GM23338 (cell line): ENCODE data around the gene TFAP2A. TPM values are rescaled to one million over a fixed set of nuclear protein-coding genes. Genes with fewer than 3 reads are reported as not detected.

ENCODE experiments used
- ATAC-seq: fragments of 200-7000 bp; cut with Tn5 transposase; 3 replicates; pipeline ENCODE4 v1.9.1; 2020
- DNase-seq: peaks from one replicate; pipeline ENCODE4 v3.0.0-alpha.2; 2015; ENCODE audit warnings: low spot score
- H2AFZ ChIP-seq: fragments of 200-600 bp; sonication (generic); 2 replicates; pipeline ENCODE4 v1.8.0; 2016; ENCODE audit warnings: antibody characterized with exemption, mild to moderate bottlenecking, moderate library complexity
- H3F3A ChIP-seq: fragments of 200-600 bp; sonication (generic); replicated peaks from 2 replicates; pipeline ENCODE4 v1.8.0; 2017; ENCODE audit warnings: antibody characterized with exemption, mixed run types, low read depth
- H3K27ac ChIP-seq: fragments of 200-600 bp; sonication (generic); 2 replicates; pipeline ENCODE4 v1.6.1; 2016; ENCODE audit warnings: low read depth
- H3K27me3 ChIP-seq: fragments of 200-600 bp; sonication (generic); 2 replicates; pipeline ENCODE4 v1.8.0; 2016; ENCODE audit warnings: mild to moderate bottlenecking, mixed run types, moderate library complexity; ENCODE audit not compliant: insufficient read depth
- H3K36me3 ChIP-seq: fragments of 200-600 bp; sonication (generic); 2 replicates; pipeline ENCODE4 v1.8.0; 2016; ENCODE audit warnings: mild to moderate bottlenecking; ENCODE audit not compliant: insufficient read depth
- H3K4me1 ChIP-seq: fragments of 200-600 bp; sonication (generic); 2 replicates; pipeline ENCODE4 v1.8.0; 2016; ENCODE audit warnings: mild to moderate bottlenecking, moderate library complexity; ENCODE audit not compliant: insufficient read depth
- H3K4me2 ChIP-seq: fragments of 200-600 bp; sonication (generic); 2 replicates; pipeline ENCODE4 v1.7.1; 2017; ENCODE audit warnings: mixed run types
- H3K4me3 ChIP-seq: fragments of 200-600 bp; sonication (generic); 2 replicates; pipeline ENCODE4 v1.6.1; 2016; ENCODE audit warnings: mixed run types
- H3K79me2 ChIP-seq: fragments of 200-600 bp; sonication (generic); replicated peaks from 2 replicates; pipeline ENCODE4 v1.8.0; 2017; ENCODE audit warnings: mild to moderate bottlenecking; ENCODE audit not compliant: insufficient read depth
- H3K9me2 ChIP-seq: fragments of 200-600 bp; sonication (generic); 2 replicates; pipeline ENCODE4 v1.8.0; 2017; ENCODE audit not compliant: insufficient read depth
- H4K20me1 ChIP-seq: fragments of 200-600 bp; sonication (generic); replicated peaks from 2 replicates; pipeline ENCODE4 v1.8.0; 2017; ENCODE audit warnings: mild to moderate bottlenecking; ENCODE audit not compliant: insufficient read depth
- H3K27ac Mint-ChIP-seq: 2 replicates; pipeline ENCODE4 v1.8.0; 2020; ENCODE audit warnings: inconsistent platforms, mild to moderate bottlenecking, moderate library complexity, mixed read lengths
- H3K27me3 Mint-ChIP-seq: 3 replicates; pipeline ENCODE4 v1.8.0; 2022; ENCODE audit warnings: low read depth, mild to moderate bottlenecking, moderate library complexity, mixed read lengths, inconsistent platforms; ENCODE audit not compliant: insufficient read depth, poor library complexity
- H3K36me3 Mint-ChIP-seq: 3 replicates; pipeline ENCODE4 v1.8.0; 2021; ENCODE audit warnings: low read depth, mild to moderate bottlenecking, inconsistent platforms, moderate library complexity, mixed read lengths
- H3K4me1 Mint-ChIP-seq: 3 replicates; pipeline ENCODE4 v1.8.0; 2020; ENCODE audit warnings: mild to moderate bottlenecking, inconsistent platforms, mixed read lengths
- H3K4me3 Mint-ChIP-seq: 3 replicates; pipeline ENCODE4 v1.8.0; 2021; ENCODE audit warnings: moderate library complexity, mild to moderate bottlenecking, inconsistent platforms, mixed read lengths
- H3K9me3 Mint-ChIP-seq: 3 replicates; pipeline ENCODE4 v1.8.0; 2020; ENCODE audit warnings: moderate library complexity, mild to moderate bottlenecking, inconsistent platforms, mixed read lengths
- CTCF ChIP-seq, 2 experiments: fragments of 200-600 bp in 1 of 2; sonication (generic) in 1 of 2; conservative IDR thresholded peaks; 2 replicates each; pipeline versions ENCODE4 v1.5.1 to v1.6.1; 2016 to 2017; ENCODE audit warnings: antibody characterized with exemption in 2 of 2, low read depth in 2 of 2, mild to moderate bottlenecking in 2 of 2, moderate library complexity in 1 of 2
- EZH2 ChIP-seq: fragments of 200-600 bp; sonication (generic); IDR thresholded peaks from one replicate; pipeline ENCODE4 v1.8.0; 2017; ENCODE audit warnings: antibody characterized with exemption, mild to moderate bottlenecking, low read depth; ENCODE audit not compliant: unreplicated experiment
- ZNF114 ChIP-seq: fragments of 250-450 bp; sonication (Bioruptor Pico); IDR thresholded peaks from 2 replicates; pipeline ENCODE4 v1.5.0; 2020; ENCODE audit warnings: mild to moderate bottlenecking, moderate library complexity
- ZNF331 ChIP-seq: fragments of 250-450 bp; sonication (Bioruptor Pico); IDR thresholded peaks from 2 replicates; pipeline ENCODE4 v1.5.0; 2020; ENCODE audit warnings: low read depth, mild to moderate bottlenecking, moderate library complexity
- polyA plus RNA-seq: library from polyadenylated mRNA; unstranded; fragments of >200 nt; fragmentation: Nextera tagmentation; extraction: Ambion mirVana; gene quantifications from 2 replicates; pipeline ENCODE4 v1.2.1, GENCODE V29; 2016
- total RNA-seq: library from RNA; depleted of rRNA; stranded (reverse); fragments of >200 nt; shearing (Covaris generic); gene quantifications from 2 replicates; pipeline ENCODE4 v1.2.3, GENCODE V29; 2014
- TF ChIP-seq, protein P1 (sequence below): IDR thresholded peaks from one replicate; pipeline ENCODE4 v1.6.1; 2018; ENCODE audit warnings: antibody characterized with exemption; ENCODE audit not compliant: unreplicated experiment

TFAP2A gene
- total and polyA plus RNA-seq, 2 experiments from 2014 or later, result not detected

DNA sequence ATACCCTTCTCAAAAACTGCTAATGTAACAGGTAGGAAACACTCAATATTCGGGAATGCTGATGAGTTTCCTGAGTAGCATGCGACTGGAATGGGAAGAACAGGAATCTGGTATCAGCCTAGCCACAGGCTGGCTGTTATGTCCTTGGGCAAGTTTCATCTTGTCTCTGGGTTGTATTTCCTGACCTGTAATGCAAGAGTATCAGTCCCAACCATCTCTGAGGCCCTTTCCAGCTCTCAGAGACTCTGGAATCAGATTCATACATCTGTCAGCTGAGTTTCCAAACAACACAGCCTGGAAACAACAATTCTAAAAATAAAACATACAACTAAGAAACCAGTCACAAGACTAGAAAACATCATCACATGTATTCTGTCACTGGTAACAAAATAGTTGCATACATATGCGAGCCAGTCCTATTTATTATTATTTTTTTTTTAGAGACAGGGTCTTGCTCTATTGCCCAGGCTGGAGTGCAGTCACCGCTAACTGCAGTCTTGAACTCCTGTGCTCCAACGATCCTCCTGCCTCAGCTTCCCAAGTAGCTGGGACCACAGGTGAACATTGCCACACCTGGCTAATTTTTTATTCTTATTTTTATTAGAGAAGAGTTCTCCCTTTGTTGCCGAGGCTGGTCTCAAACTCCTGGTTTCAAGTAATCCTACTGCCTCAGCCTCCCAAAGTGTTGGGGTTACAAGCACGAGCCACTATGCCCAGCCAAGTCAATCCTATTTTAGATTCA is 16.7 kb upstream of the TFAP2A start (continued):
- TF ChIP-seq, protein P1, sequence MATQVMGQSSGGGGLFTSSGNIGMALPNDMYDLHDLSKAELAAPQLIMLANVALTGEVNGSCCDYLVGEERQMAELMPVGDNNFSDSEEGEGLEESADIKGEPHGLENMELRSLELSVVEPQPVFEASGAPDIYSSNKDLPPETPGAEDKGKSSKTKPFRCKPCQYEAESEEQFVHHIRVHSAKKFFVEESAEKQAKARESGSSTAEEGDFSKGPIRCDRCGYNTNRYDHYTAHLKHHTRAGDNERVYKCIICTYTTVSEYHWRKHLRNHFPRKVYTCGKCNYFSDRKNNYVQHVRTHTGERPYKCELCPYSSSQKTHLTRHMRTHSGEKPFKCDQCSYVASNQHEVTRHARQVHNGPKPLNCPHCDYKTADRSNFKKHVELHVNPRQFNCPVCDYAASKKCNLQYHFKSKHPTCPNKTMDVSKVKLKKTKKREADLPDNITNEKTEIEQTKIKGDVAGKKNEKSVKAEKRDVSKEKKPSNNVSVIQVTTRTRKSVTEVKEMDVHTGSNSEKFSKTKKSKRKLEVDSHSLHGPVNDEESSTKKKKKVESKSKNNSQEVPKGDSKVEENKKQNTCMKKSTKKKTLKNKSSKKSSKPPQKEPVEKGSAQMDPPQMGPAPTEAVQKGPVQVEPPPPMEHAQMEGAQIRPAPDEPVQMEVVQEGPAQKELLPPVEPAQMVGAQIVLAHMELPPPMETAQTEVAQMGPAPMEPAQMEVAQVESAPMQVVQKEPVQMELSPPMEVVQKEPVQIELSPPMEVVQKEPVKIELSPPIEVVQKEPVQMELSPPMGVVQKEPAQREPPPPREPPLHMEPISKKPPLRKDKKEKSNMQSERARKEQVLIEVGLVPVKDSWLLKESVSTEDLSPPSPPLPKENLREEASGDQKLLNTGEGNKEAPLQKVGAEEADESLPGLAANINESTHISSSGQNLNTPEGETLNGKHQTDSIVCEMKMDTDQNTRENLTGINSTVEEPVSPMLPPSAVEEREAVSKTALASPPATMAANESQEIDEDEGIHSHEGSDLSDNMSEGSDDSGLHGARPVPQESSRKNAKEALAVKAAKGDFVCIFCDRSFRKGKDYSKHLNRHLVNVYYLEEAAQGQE, result no peak
- TF ChIP-seq EZH2 (no peak), ZNF114 (no peak)

- Mint-ChIP-seq H3K9me3 (no peaks in the 10 kb centered on the region; the same call in 1 of the 3 replicates), H3K4me3 (no peak overlapping the region), H3K4me1 (peaks cover 25% of the 10 kb centered on the region), H3K36me3 (no peaks in the 10 kb centered on the region), H3K27me3 (peaks cover 60% of the 10 kb centered on the region), H3K27ac (no peak overlapping the region)
- Histone ChIP-seq H3F3A (peaks cover 11% of the 10 kb centered on the region), H3K4me3 (no peak overlapping the region), H4K20me1 (no peaks in the 10 kb centered on the region), H3K36me3 (no peaks in the 10 kb centered on the region), H3K9me2 (no peaks in the 10 kb centered on the region), H3K27ac (no peak overlapping the region), H2AFZ (no peak overlapping the region), H3K27me3 (peaks cover 52% of the 10 kb centered on the region), H3K79me2 (no peaks in the 10 kb centered on the region), H3K4me2 (no peak overlapping the region), H3K4me1 (peaks cover 33% of the 10 kb centered on the region)
- TF ChIP-seq EZH2 (no peak), CTCF (conservative IDR thresholded peaks at IDR 0.05; ENCODE audit: low read depth in 2 of 2) (peak; percentile 83 to 85), ZNF331 (CRISPR knock-in tag) (no peak)
- ATAC-seq (peak; percentile 14; the same call in 2 of the 3 replicates), DNase-seq (peak; percentile 78)
Observed at GRCh38 chr6:10429638-10430427, 15.0 kb upstream of the TFAP2A start.
